OCI-LY1 (cell line): ENCODE measurements around the gene KCNMA1.

Experiments
- H2AFZ ChIP-seq: fragments of 200-600 bp; sonication (generic), shearing (Covaris generic); 2 replicates; pipeline ENCODE4 v1.6.0; 2014; ENCODE audit warnings: antibody characterized with exemption, mild to moderate bottlenecking, low read length
- H3F3A ChIP-seq: fragments of 200-600 bp; sonication (generic), shearing (Covaris generic); 2 replicates; pipeline ENCODE4 v1.6.0; 2014; ENCODE audit warnings: mild to moderate bottlenecking, antibody characterized with exemption, low read length, moderate library complexity; ENCODE audit not compliant: insufficient read depth
- H3K27ac ChIP-seq: fragments of 200-600 bp; sonication (generic); 2 replicates; pipeline ENCODE4 v1.5.1; 2014; ENCODE audit warnings: low read length, mixed run types, mild to moderate bottlenecking, low read depth; ENCODE audit not compliant: poor library complexity, severe bottlenecking
- H3K27me3 ChIP-seq: fragments of 200-600 bp; sonication (generic); 2 replicates; pipeline ENCODE4 v1.6.0; 2014; ENCODE audit warnings: antibody characterized with exemption, mild to moderate bottlenecking, low read length, moderate library complexity; ENCODE audit not compliant: insufficient read depth
- H3K36me3 ChIP-seq: fragments of 200-600 bp; sonication (generic); 2 replicates; pipeline ENCODE4 v1.6.1; 2014; ENCODE audit warnings: mild to moderate bottlenecking, antibody characterized with exemption, low read length, moderate library complexity, mixed read lengths; ENCODE audit not compliant: insufficient read depth
- H3K4me1 ChIP-seq: fragments of 200-600 bp; sonication (generic); 2 replicates; pipeline ENCODE4 v1.5.1; 2014; ENCODE audit warnings: mild to moderate bottlenecking, low read length, moderate library complexity; ENCODE audit not compliant: insufficient read depth, severe bottlenecking
- H3K4me2 ChIP-seq: fragments of 200-600 bp; sonication (generic), shearing (Covaris generic); 2 replicates; pipeline ENCODE4 v1.6.1; 2014; ENCODE audit warnings: low read length
- H3K4me3 ChIP-seq: fragments of 200-600 bp; sonication (generic); 2 replicates; pipeline ENCODE4 v1.5.1; 2014; ENCODE audit warnings: low read length, low read depth, mild to moderate bottlenecking, mixed read lengths; ENCODE audit not compliant: poor library complexity, severe bottlenecking
- H3K79me2 ChIP-seq: fragments of 200-600 bp; shearing (Covaris generic); 2 replicates; pipeline ENCODE4 v1.6.1; 2016; ENCODE audit warnings: mixed run types, low read length, mixed read lengths; ENCODE audit not compliant: insufficient read depth
- H3K9ac ChIP-seq: fragments of 200-600 bp; sonication (generic), shearing (Covaris generic); 2 replicates; pipeline ENCODE4 v1.6.1; 2014; ENCODE audit warnings: mild to moderate bottlenecking, low read length, mixed read lengths
- H3K9me2 ChIP-seq: fragments of 200-600 bp; sonication (generic), shearing (Covaris generic); 2 replicates; pipeline ENCODE4 v1.6.1; 2014; ENCODE audit warnings: low read depth, mild to moderate bottlenecking, low read length, mixed read lengths
- H3K9me3 ChIP-seq: fragments of 200-600 bp; shearing (Covaris generic); 2 replicates; pipeline ENCODE4 v1.6.1; 2014; ENCODE audit warnings: low read length, mixed read lengths
- H4K20me1 ChIP-seq: fragments of 200-600 bp; sonication (generic), shearing (Covaris generic); 2 replicates; pipeline ENCODE4 v1.6.0; 2016; ENCODE audit warnings: mild to moderate bottlenecking, low read length; ENCODE audit not compliant: insufficient read depth
- CTCF ChIP-seq: fragments of 200-600 bp; sonication (generic), shearing (Covaris generic); IDR thresholded peaks from 2 replicates; pipeline ENCODE4 v1.5.1; 2017; ENCODE audit warnings: mild to moderate bottlenecking, antibody characterized with exemption, low read length, moderate library complexity, mixed read lengths
- EZH2 ChIP-seq: fragments of 200-600 bp; sonication (generic), shearing (Covaris generic); IDR thresholded peaks from 2 replicates; pipeline ENCODE4 v1.8.0; 2017; ENCODE audit warnings: borderline replicate concordance, mixed run types, mild to moderate bottlenecking, antibody characterized with exemption, low read length, moderate library complexity, mixed read lengths

The KCNMA1 gene

GRCh38 chr10:77091597-77092165 is 545.9 kb downstream of the KCNMA1 start:
- H3K4me2 ChIP-seq, result no peak overlapping the region
- no peak overlapping the region for H3K4me3 ChIP-seq
- no peak overlapping the region for H2AFZ ChIP-seq
- no peaks in the 10 kb centered on the region for H3K9me3 ChIP-seq
- H4K20me1 ChIP-seq, result no peaks in the 10 kb centered on the region
- H3F3A ChIP-seq, result no peaks in the 10 kb centered on the region
- TF ChIP-seq EZH2 (no peak), CTCF (no peak)
- no peaks in the 10 kb centered on the region for H3K4me1 ChIP-seq
- H3K9me2 ChIP-seq, result no peaks in the 10 kb centered on the region
- H3K36me3 ChIP-seq, result no peaks in the 10 kb centered on the region
- no peaks in the 10 kb centered on the region for H3K79me2 ChIP-seq
- no peaks in the 10 kb centered on the region for H3K27me3 ChIP-seq
- no peak overlapping the region for H3K27ac ChIP-seq
- no peak overlapping the region for H3K9ac ChIP-seq

GRCh38 chr10:77090381-77091356 is 546.9 kb downstream of the KCNMA1 start:
- Histone ChIP-seq H3K27me3 (no peaks in the 10 kb centered on the region), H3K79me2 (no peaks in the 10 kb centered on the region), H3K9ac (no peak overlapping the region), H2AFZ (no peak overlapping the region), H3F3A (no peaks in the 10 kb centered on the region), H3K36me3 (no peaks in the 10 kb centered on the region), H3K4me1 (no peaks in the 10 kb centered on the region), H4K20me1 (no peaks in the 10 kb centered on the region), H3K9me2 (no peaks in the 10 kb centered on the region), H3K27ac (no peak overlapping the region), H3K9me3 (no peaks in the 10 kb centered on the region), H3K4me3 (no peak overlapping the region), H3K4me2 (no peak overlapping the region)
- no peak for TF ChIP-seq CTCF
- TF ChIP-seq EZH2, result no peak

- Histone ChIP-seq H3K9me2 (no peaks in the 10 kb centered on the region), H3K4me1 (no peaks in the 10 kb centered on the region), H3K27me3 (no peaks in the 10 kb centered on the region), H3F3A (no peaks in the 10 kb centered on the region), H3K79me2 (no peaks in the 10 kb centered on the region), H3K9ac (no peak overlapping the region), H3K4me3 (no peak overlapping the region), H3K36me3 (no peaks in the 10 kb centered on the region), H3K27ac (no peak overlapping the region), H4K20me1 (no peaks in the 10 kb centered on the region), H3K9me3 (no peaks in the 10 kb centered on the region), H2AFZ (no peak overlapping the region), H3K4me2 (no peak overlapping the region)
- TF ChIP-seq CTCF (no peak), EZH2 (no peak)
These were observed 550.2 kb downstream of the KCNMA1 start for GRCh38 chr10:77087366-77087765.
